NT2/D1 (cell line): ENCODE measurements around the gene APBA1.

Experiments used
- SUZ12 ChIP-seq: IDR thresholded peaks from 2 replicates; pipeline ENCODE4 v1.6.1; 2011; ENCODE audit not compliant: insufficient read length, insufficient read depth; ENCODE audit errors: extremely low read depth
- YY1 ChIP-seq: IDR thresholded peaks from 2 replicates; pipeline ENCODE4 v1.6.1; 2011; ENCODE audit not compliant: insufficient read length, insufficient read depth
- ZNF274 ChIP-seq: IDR thresholded peaks from 2 replicates; pipeline ENCODE4 v1.6.1; 2011; ENCODE audit warnings: mild to moderate bottlenecking, low read depth, low read length

- TF ChIP-seq SUZ12 (no peak), ZNF274 (no peak), YY1 (no peak)
Measured at GRCh38 chr9:69589156-69589555, 83.0 kb downstream of the APBA1 start.
